Stimulated activated CD8-positive, alpha-beta memory T cell treated with anti-CD3 and anti-CD28 coated beads, Interleukin-12 subunit alpha, Interleukin-12 subunit beta, amount 100 ng/mL, for 1 hour (primary cell): ENCODE data around the gene POLE.

Experiments
- DNase-seq: peaks from one replicate; pipeline ENCODE4 v3.0.0-alpha.2; 2020; ENCODE audit warnings: low read depth

The POLE gene

DNA sequence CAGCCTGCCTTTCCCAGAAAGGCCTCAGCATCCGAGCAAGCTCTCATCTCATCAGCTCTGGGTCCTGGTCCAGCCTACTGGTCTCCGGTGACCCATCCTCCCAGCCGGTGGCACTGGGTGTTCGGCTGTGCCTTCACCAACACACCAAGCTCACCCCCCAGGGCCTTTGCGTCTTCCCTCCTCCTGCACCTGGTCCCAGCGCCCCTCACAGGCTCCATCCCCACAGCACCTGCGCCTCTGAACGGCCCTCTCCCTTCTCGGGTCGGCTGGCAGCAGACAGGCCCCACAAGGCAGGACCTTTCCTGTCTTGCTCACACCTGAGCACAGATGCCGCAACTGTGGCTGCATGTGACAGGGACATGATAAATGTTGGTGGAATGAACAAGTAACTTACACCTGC, 55.5 kb downstream of the POLE start:
- DNase-seq = no peak

DNA sequence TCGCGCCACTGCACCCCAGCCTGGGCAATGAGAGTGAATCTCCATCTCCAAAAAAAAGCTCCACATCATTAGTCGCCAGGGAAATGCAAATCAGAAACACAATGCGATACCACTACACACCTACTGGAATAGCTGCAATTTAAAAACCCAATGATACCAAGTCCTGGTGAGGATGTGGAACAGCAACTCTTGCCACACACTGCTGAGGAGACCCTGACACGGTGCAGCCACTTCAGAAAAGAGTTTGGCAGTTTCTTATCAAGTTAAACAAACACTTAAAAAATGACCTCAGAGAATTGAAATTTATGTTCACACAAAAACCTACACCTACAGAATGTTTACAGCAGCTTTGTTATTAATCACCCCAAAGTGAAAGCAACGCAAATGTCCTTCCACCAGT, 56.5 kb downstream of the POLE start:
- DNase-seq = no peak

DNA sequence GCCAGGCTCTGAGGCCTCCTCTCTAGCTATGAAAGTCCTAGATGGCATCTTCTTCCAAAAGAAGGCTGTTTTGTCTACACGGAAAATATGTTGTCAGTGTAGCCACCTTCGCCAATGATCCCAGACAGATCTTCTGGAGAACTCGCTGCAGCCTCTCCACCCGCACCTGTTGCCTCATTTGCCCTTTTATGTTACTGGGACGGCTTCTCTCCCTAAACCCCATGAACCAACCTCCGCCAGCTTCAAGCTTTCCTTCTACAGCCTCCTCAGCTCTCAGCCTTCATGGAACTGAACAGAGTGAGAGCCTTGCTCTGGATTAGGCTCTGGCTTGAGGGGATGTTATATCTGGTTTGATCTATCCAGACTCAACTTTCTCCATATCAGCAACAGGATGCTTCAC, 57.8 kb downstream of the POLE start:
- DNase-seq = no peak

GRCh38 chr12:132625731-132626430, 61.3 kb downstream of the POLE start:
- DNase-seq = no peak

GRCh38 chr12:132624910-132625630, 62.1 kb downstream of the POLE start:
- no peak for DNase-seq

GRCh38 chr12:132624186-132624855, 62.8 kb downstream of the POLE start:
- DNase-seq = no peak

GRCh38 chr12:132623072-132623869, 63.9 kb downstream of the POLE start:
- DNase-seq = no peak

DNA sequence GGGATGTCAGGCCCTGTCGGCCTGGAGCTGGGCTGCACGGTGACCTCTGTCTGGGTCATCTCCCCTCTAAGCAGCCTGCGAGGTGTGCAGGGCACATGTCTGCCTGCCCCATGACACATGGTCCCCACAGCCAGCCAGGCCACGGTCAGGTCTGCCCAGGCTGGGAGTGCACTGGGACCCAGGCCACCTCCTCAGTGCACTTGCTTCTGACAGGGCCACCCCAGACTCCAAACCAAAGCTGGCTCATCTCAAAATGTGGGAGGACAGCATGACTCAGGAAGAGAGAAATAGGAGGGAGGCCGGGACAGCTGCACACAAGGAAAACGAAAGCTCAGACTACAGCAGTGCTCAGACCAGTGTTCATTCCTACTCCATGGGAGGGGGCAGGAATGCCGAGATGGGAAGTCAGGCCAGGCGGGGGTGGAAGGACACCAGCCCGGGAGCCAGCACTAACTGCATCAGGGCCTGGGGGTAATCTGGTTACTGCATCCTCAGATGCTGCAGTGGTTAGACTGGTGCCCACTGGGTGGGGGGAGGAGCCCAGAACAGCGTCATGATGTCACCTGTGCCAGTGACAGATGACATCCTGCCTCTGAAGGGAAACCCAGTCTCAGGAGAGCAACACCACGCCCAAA, 64.6 kb downstream of the POLE start:
- DNase-seq = no peak

DNA sequence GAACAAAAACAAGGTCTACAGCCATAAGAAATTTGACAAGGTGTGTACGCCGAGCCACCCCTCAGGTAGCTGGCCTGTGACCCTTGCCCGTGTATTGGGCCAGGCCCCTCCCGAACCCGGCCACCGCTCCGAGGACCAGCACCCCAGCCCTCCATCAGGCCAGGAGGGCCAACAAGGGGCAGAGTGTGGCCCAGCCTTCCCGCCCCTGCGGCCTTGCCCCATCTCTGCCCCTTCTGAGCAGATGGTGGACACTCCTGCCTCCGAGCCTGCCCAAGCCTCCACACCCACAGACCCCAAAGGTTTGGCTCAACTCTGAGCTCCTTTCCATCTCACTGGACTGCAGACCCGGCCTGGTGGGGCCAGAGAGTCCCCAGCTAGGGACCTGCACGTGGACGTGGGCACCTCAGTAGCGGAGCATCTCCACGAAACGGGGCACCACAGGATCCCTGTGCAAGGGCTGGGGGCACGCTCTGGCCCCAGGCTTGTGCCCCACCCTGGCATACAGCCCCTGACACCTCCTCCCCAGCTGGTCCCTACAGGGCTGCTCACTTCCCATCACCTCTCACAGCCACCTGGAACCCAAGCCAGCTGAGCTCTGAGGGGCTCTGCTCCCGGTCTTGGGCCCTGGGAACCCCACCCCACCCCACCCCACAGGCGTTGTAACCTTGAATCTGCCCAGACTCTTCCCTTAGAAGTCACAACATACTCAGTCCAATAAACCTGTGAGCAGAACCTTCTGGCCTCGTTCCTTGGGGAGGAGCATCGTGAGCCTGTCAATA, 65.3 kb downstream of the POLE start:
- no peak for DNase-seq

DNA sequence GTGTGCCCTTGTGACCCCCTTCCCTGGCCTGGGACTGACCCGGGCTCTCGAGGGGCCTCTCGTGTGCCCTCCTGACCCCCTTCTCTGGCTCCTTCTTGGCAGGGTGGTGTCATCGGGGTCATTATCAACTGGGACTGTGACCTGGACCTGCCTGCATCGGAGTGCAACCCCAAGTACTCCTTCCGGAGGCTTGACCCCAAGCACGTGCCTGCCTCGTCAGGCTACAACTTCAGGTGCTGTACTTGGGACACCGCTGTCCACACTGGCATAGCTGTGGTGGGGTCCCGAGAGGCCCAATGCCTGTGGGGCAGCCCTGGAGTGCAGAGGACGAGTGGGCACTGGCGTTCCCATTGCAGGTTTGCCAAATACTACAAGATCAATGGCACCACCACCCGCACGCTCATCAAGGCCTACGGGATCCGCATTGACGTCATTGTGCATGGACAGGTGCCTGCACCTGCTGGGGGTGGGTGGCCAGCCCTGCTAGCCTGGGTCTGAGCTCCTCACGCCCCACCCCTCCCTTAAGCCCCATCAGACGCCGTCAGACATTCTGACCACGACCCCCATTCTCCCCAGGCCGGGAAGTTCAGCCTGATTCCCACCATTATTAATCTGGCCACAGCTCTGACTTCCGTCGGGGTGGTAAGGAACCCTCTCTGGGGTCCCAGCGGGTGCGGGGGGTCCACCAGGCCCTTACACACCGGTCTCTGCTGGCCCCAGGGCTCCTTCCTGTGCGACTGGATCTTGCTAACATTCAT, 66.1 kb downstream of the POLE start:
- no peak for DNase-seq

GRCh38 chr12:132620113-132620898, 66.8 kb downstream of the POLE start:
- no peak for DNase-seq

- no peak for DNase-seq
Observed at GRCh38 chr12:132619386-132620112, 67.6 kb downstream of the POLE start.

GRCh38 chr12:132619071-132619385, 68.1 kb downstream of the POLE start:
- no peak for DNase-seq

DNA sequence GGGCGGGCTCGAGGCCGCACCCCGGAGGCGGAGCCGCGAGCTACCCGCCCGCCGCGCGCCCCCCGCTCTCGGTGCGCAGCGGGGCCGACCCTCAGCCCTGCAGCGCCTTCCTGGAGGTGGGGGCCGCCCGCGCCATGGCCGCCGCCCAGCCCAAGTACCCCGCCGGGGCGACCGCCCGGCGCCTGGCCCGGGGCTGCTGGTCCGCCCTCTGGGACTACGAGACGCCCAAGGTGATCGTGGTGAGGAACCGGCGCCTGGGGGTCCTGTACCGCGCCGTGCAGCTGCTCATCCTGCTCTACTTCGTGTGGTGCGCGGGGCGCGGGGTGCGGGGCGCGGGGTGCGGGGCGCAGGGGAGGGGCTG, 68.5 kb downstream of the POLE start, which contains the start of gene P2RX2:
P2RX2 (plus strand) TSS at position 94 of the 361 bp plus-strand sequence; CDS start at position 135, 41 bp downstream.
- DNase-seq = no peak

GRCh38 chr12:132617822-132618682, 69.1 kb downstream of the POLE start:
- DNase-seq = no peak

- DNase-seq = no peak
Observed at GRCh38 chr12:132617135-132617701, 69.9 kb downstream of the POLE start.

- no peak for DNase-seq
Observed at GRCh38 chr12:132615579-132616038, 71.5 kb downstream of the POLE start.
